Measurements from ENCODE around the gene GOLPH3. TPM values are rescaled to one million over a fixed set of nuclear protein-coding genes. Genes with fewer than 3 reads are reported as not detected.

Gene GOLPH3
- total RNA-seq, 1 donor from 2014 or later: 68.5 TPM

DNA sequence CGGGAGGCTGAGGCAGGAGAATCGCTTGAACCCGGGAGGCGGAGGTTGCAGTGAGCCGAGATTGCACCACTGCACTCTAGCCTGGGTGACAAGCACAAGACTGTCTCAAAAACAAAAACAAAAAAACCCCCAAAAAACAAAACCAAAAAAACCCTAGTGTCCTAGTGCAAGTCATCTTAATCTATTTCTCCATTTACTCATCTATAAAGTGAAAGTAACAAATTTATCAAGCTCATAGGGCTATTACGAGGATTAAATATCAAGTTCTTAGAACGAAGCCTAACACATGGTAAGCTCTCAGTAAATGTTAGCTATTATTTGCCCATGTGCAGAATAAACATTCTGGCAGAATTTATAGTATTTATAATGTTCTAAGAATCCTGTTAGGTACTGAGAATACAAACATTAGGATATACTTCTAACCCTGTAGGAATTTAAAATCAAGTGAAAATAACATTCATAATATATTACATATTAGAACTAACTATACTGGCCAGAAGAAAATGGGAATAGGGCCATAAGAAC, 45.0 kb downstream of the GOLPH3 start:
- H3K27ac Mint-ChIP-seq (ENCODE audit: unreplicated experiment): no peak overlapping the region
- H3K4me3 Mint-ChIP-seq (ENCODE audit: unreplicated experiment): no peak overlapping the region
- H3K4me1 Mint-ChIP-seq (ENCODE audit: low read depth, unreplicated experiment): peaks cover 1% of the 10 kb centered on the region
- H3K36me3 Mint-ChIP-seq (ENCODE audit: unreplicated experiment): no peaks in the 10 kb centered on the region
- H3K9me3 Mint-ChIP-seq (ENCODE audit: unreplicated experiment): peaks cover 2% of the 10 kb centered on the region
- H3K27me3 Mint-ChIP-seq (ENCODE audit: unreplicated experiment): peaks cover 2% of the 10 kb centered on the region
- TF ChIP-seq, protein P1, sequence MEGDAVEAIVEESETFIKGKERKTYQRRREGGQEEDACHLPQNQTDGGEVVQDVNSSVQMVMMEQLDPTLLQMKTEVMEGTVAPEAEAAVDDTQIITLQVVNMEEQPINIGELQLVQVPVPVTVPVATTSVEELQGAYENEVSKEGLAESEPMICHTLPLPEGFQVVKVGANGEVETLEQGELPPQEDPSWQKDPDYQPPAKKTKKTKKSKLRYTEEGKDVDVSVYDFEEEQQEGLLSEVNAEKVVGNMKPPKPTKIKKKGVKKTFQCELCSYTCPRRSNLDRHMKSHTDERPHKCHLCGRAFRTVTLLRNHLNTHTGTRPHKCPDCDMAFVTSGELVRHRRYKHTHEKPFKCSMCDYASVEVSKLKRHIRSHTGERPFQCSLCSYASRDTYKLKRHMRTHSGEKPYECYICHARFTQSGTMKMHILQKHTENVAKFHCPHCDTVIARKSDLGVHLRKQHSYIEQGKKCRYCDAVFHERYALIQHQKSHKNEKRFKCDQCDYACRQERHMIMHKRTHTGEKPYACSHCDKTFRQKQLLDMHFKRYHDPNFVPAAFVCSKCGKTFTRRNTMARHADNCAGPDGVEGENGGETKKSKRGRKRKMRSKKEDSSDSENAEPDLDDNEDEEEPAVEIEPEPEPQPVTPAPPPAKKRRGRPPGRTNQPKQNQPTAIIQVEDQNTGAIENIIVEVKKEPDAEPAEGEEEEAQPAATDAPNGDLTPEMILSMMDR (IDR thresholded peaks at IDR 0.05; ENCODE audit: partially characterized antibody, unreplicated experiment): no peak
- no peak for DNase-seq

DNA sequence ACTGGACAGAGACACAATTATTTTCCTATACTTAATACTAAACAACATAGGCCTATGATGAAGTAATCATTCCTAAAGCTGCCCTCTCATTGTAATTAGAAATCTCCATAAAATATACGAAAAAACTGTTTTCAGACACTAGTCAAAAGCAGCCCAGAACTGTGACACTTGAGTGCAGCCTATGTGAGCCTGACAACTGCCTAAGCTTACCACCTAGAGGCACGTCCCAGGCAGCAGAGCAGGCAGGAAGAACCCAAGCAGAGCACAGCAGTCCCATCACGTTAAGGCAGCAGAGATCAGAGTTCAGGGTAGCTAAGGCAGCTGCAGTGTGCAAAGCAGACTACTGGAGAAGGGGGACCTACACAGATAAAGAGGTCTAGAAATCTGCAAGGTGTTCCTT, 46.4 kb downstream of the GOLPH3 start:
- TF ChIP-seq, protein P1 (IDR thresholded peaks at IDR 0.05; ENCODE audit: partially characterized antibody, unreplicated experiment): no peak
- Mint-ChIP-seq H3K4me3 (ENCODE audit: unreplicated experiment) (no peak overlapping the region), H3K9me3 (ENCODE audit: unreplicated experiment) (peaks cover 2% of the 10 kb centered on the region), H3K27ac (ENCODE audit: unreplicated experiment) (peak overlapping the region; percentile 7), H3K4me1 (ENCODE audit: low read depth, unreplicated experiment) (peaks cover 1% of the 10 kb centered on the region), H3K36me3 (ENCODE audit: unreplicated experiment) (no peaks in the 10 kb centered on the region), H3K27me3 (ENCODE audit: unreplicated experiment) (peaks cover 2% of the 10 kb centered on the region)
- DNase-seq: no peak

- Mint-ChIP-seq H3K36me3 (ENCODE audit: unreplicated experiment) (no peaks in the 10 kb centered on the region), H3K4me1 (ENCODE audit: low read depth, unreplicated experiment) (peaks cover 4% of the 10 kb centered on the region), H3K4me3 (ENCODE audit: unreplicated experiment) (no peak overlapping the region), H3K27ac (ENCODE audit: unreplicated experiment) (no peak overlapping the region), H3K27me3 (ENCODE audit: unreplicated experiment) (peaks cover 2% of the 10 kb centered on the region), H3K9me3 (ENCODE audit: unreplicated experiment) (peaks cover 2% of the 10 kb centered on the region)
- DNase-seq: no peak
- TF ChIP-seq, protein P1 (IDR thresholded peaks at IDR 0.05; ENCODE audit: partially characterized antibody, unreplicated experiment): no peak
Measured at GRCh38 chr5:32126691-32127090, 47.4 kb downstream of the GOLPH3 start.

DNA sequence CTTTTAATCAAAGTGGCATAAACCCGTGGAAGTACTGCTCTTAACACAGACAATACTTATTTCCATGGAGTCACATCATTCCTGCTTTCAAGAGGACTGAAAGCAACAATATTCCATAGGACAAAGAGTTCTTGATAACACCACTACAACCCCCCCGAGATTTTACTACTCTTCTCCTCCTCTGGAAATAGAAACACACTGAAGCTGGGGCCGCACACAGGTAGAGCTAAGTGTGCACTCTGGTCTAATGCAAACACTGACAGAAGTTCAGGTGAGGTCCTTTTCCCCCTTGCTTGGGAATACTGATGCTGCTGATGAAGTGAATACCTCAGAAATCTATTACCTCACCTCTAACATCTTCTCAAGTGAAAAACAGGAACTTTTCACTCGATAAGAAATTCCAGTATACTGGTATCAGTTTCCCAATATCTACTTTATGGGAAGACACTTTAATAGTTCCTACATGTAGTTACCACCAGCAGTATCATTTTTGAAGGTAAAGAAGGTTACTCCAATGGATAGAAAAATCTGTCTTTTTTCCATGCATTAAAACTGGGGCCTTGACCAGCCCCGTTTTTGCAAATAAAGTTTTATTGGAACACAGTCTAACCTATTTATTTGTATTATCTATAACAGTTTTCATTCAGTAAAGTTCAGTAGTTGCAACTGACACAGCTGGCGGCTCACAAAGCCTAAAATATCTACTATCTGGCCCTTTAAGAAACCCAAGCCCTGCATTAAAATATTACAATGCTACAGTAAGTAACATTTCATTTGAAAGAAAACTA, 50.0 kb downstream of the GOLPH3 start:
- Mint-ChIP-seq H3K36me3 (ENCODE audit: unreplicated experiment) (peaks cover 5% of the 10 kb centered on the region), H3K27me3 (ENCODE audit: unreplicated experiment) (peaks cover 2% of the 10 kb centered on the region), H3K4me1 (ENCODE audit: low read depth, unreplicated experiment) (peaks cover 5% of the 10 kb centered on the region), H3K27ac (ENCODE audit: unreplicated experiment) (no peak overlapping the region), H3K4me3 (ENCODE audit: unreplicated experiment) (no peak overlapping the region), H3K9me3 (ENCODE audit: unreplicated experiment) (peaks cover 2% of the 10 kb centered on the region)
- DNase-seq: no peak
- TF ChIP-seq, protein P1 (IDR thresholded peaks at IDR 0.05; ENCODE audit: partially characterized antibody, unreplicated experiment): no peak

Measured in glutamatergic neuron (in vitro differentiated cells).